ENCODE measurements around the gene FAM229A. TPM values are rescaled to one million over a fixed set of nuclear protein-coding genes. Genes with fewer than 3 reads are reported as not detected.

The FAM229A gene
- total and polyA plus RNA-seq, 9 of the 15 experiments (the other 6 are each of a cell fraction or from before 2014, with no cell fraction given): 0.04 to 21.6 (median 7.4) TPM

- TF ChIP-seq KDM4B (IDR thresholded peaks at IDR 0.05; ENCODE audit: borderline replicate concordance in 2 of 2, low read depth in 1 of 2) (no peak), PYGO2 (tag; IDR thresholded peaks at IDR 0.05) (0 out of 2 replicates have a peak, but pooled peaks have one; percentile 66), MCM7 (IDR thresholded peaks at IDR 0.05) (no peak; a peak in 1 of 4 replicates), MXD1 (CRISPR knock-in tag; IDR thresholded peaks at IDR 0.05; ENCODE audit: borderline replicate concordance, poor library complexity, severe bottlenecking) (no peak), ZNF23 (CRISPR knock-in tag; IDR thresholded peaks at IDR 0.05) (no peak), JUNB (CRISPR knock-in tag; conservative IDR thresholded peaks at IDR 0.05) (no peak), MAFK (IDR thresholded peaks at IDR 0.05; ENCODE audit: low read length) (no peak), EWSR1 (IDR thresholded peaks at IDR 0.05; ENCODE audit: borderline replicate concordance, low read depth, partially characterized antibody) (no peak), DDX20 (tag; IDR thresholded peaks at IDR 0.05; ENCODE audit: low read depth) (no peak), MGA (IDR thresholded peaks at IDR 0.05) (no peak; the same call in 1 of the 2 replicates), TFAP4 (CRISPR knock-in tag; IDR thresholded peaks at IDR 0.05; ENCODE audit: borderline replicate concordance) (peak; percentile 42; the same call in 1 of the 2 replicates), FOXJ3 (CRISPR knock-in tag; IDR thresholded peaks at IDR 0.05) (no peak), CREBBP (IDR thresholded peaks at IDR 0.05; ENCODE audit: low read depth, low read length) (no peak), ZNF408 (CRISPR knock-in tag; IDR thresholded peaks at IDR 0.05; ENCODE audit: low read depth) (no peak)
Measured at GRCh38 chr1:32390904-32391870, 28.9 kb upstream of the FAM229A start (continued).

All from K562 (cell line).